H4 (cell line): ENCODE measurements around the gene TRAPPC11. TPM values are rescaled to one million over a fixed set of nuclear protein-coding genes. Genes with fewer than 3 reads are reported as not detected.

ENCODE experiments used
- DNase-seq: peaks from one replicate; pipeline ENCODE4 v3.0.0-alpha.2; 2015; ENCODE audit warnings: low spot score
- total RNA-seq: library from RNA; depleted of rRNA; stranded (reverse); fragments of >200 nt; shearing (Covaris generic); gene quantifications from 2 replicates; pipeline ENCODE4 v1.2.3, GENCODE V29; 2014

The TRAPPC11 gene
- total RNA-seq, 1 experiment from 2014 or later, result 21.3 TPM

DNA sequence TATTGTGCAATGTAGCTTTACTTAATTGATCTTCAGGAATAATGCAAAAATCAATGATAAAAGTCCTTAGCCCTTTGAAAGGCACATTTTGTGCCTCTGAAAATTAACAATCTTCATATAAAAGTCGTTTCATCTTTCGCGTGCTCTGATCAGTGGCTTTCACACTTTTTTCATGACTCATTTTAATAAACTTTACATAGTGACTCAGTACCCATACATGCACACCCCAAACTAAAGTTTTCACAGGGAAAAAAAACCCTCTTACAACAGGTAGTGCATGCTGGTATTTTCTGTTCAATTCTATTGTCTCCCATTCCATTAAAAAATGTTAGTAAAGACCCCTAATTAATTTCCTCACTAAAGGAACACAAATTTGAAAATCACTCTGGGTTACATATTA lies 21.6 kb upstream of the TRAPPC11 start:
- DNase-seq, result no peak

GRCh38 chr4:183638436-183638835 lies 20.7 kb upstream of the TRAPPC11 start:
- DNase-seq, result no peak

- no peak for DNase-seq
These were observed 19.8 kb upstream of the TRAPPC11 start for GRCh38 chr4:183639291-183639690.

DNA sequence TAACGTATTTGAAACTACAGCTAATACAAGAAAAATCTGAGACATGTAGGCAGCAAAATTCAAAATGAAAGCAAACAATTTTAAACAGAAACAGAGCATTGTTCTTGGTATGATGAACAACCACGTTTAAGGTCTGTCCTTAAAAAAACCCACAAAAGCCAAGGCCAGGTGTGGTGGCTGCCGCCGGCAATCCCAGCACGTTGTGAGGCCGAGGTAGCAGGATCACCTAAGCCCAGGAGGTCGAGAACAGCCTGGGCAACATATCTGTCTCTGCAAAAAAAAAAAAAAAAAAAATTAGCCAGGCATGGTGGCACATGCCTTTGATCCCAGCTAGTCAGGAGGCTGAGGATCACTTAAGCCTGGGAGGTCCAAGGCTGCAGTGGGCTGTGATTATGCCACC lies 13.8 kb upstream of the TRAPPC11 start:
- DNase-seq, result no peak

- no peak for DNase-seq
These were observed 1.5 kb upstream of the TRAPPC11 start for GRCh38 chr4:183657564-183657963.

- DNase-seq, result no peak
These were observed 598 bp upstream of the TRAPPC11 start for GRCh38 chr4:183658362-183659028.

DNA sequence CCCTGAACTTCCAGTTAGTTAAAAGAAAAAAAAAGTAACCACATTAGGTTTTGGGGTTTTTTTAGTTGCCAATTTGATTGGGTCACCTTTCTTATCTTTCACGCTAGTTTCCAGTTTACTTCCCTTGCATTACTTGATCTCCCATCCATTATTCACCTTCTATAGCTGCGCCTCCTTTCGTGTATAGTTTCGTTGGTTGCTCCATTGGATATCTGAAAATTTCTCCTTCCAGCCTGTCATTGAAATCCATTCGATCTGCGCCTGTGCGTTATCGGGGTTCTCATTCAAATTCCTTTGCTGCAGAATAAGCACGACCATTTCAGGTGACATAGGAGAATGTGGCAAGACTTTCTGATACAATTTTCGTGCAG lies 764 bp downstream of the TRAPPC11 start:
- DNase-seq, result no peak

GRCh38 chr4:183666088-183666487 lies 7.0 kb downstream of the TRAPPC11 start:
- no peak for DNase-seq

DNA sequence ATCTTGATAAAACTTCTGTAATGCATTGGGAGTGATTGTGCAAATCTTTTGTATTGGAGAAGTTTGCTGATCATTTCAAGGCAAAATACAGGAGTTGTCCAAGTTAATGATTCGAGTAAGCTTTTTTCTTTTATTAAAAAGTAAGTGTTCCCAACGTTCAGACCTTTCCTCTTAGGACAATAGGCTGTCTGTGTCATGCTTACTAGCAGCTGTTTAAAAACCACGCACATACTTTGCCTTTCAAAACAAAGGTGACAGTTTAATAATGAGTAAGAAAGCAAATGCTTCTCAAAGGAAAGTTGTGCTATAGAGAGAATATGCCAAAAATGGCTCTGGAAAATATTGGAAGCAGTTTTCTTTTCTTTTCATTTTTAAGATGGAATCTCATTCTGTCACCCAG lies 11.2 kb downstream of the TRAPPC11 start:
- DNase-seq, result no peak

- DNase-seq, result no peak
These were observed 12.0 kb downstream of the TRAPPC11 start for GRCh38 chr4:183670960-183671555.

- no peak for DNase-seq
These were observed 15.1 kb downstream of the TRAPPC11 start for GRCh38 chr4:183674153-183674552.

DNA sequence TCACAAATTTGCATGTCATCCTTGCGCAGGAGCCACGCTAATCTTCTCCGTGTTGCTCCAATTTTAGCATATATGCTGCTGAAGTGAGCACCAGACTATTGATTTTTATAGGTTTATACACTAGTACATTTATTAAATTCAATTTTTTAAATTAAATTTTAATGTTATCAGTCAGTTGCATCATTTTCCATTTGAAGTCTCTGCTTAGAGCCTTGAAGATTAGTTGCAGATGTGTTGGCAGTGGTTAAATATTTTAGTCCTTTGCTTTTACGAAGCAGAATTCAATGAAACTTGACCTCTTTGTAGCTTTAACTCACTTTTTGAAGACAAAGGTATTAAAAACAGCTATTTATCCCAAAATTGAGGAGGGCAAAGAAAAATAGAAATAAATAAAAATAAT lies 16.5 kb downstream of the TRAPPC11 start:
- no peak for DNase-seq

GRCh38 chr4:183681119-183681518 lies 22.0 kb downstream of the TRAPPC11 start:
- DNase-seq, result no peak

- no peak for DNase-seq
These were observed 27.4 kb downstream of the TRAPPC11 start for GRCh38 chr4:183686461-183686860.

DNA sequence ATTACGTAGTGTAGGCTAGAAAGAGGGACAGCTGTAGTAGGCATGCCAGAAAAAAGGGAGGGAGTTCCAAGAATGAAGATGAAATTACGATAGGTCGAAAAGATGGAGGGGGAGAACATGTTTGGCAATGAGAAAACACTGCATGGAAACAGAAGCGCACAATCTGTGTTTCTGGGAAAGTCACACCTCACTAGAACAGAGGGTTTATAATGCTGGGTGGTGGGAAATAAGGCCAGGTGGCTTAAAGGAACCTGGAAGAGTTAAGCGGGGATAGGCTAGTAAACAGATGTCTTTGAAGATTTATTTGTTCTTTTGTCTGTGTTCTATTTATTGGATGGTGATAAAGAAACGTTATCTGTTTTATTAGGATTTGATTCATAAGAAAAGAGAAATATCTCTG lies 29.1 kb downstream of the TRAPPC11 start:
- DNase-seq, result no peak

GRCh38 chr4:183691006-183691405 lies 31.9 kb downstream of the TRAPPC11 start:
- DNase-seq, result no peak

DNA sequence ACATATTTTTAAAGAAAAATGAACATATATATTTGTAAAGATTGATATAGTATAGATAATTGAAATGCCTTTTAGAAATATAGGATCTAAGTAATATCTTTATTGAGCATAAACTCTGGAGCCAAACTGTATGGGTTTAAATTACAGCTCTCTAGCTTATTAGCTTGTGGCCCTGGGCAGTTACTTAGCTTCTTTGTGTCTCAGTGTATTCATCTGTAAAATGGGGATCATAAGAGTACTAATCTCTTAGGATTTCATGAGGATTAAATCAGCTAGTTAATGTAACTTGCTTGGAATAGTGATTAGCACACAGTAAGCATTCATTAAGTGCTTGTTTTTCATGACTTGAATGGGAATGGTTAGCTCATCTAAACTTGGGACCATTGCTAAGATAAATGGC lies 32.8 kb downstream of the TRAPPC11 start:
- DNase-seq, result no peak

DNA sequence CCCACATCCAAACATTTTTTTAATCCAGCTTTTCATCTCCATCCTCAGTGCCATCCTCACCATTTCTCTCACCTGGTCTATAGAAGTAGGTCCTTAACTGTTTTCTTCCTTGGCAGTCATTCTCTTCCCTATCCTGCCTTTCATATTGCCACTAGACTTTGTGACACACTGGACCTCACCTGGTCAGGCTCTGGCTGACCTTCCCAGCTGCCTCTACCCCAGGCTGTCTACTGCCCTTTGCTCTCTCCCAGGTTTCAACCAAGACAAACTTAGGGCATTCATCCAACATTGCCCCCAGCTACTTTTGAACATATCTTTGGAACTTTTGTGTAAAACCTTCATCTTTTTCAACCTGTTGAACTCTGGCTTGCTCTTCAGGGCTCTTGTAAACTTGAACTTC lies 39.8 kb downstream of the TRAPPC11 start:
- DNase-seq, result no peak

DNA sequence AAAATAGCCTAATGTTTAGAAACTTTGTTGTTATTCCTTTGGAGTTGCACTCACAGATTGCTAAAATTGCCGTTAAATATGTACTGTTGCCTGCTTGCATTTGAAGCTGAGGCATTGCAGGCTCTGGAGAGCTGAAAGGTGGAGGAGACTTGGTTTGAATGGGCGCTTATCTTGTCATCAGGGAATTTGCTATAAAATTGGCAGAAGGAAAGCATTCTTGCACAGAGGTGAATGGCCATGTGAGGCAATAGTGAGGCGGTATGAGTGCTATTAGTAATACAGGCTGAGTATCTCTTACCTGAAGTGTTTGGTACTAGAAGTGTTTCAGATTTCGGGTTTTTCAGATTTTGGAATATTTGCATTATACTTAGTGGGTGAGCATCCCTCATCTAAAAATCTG lies 41.3 kb downstream of the TRAPPC11 start:
- no peak for DNase-seq

DNA sequence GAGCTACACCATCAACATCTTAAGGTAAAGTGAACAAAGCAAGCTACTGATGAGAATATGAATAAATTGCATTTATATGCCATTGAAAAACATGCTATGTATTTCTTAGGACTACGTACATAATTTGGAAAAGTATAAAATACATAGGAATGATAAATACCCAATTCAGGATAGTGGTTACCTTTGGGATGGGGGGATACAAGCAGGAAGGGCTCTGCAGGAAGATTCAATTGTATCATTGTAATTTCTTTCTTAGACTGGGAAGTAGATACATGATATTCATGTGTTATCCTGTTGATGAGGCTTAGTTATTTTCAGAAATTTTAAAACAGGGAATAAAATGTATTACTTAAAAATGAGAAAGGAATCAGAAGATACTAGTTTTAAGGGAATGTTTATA lies 43.4 kb downstream of the TRAPPC11 start:
- no peak for DNase-seq

GRCh38 chr4:183714626-183715025 lies 55.5 kb downstream of the TRAPPC11 start:
- no peak for DNase-seq

DNA sequence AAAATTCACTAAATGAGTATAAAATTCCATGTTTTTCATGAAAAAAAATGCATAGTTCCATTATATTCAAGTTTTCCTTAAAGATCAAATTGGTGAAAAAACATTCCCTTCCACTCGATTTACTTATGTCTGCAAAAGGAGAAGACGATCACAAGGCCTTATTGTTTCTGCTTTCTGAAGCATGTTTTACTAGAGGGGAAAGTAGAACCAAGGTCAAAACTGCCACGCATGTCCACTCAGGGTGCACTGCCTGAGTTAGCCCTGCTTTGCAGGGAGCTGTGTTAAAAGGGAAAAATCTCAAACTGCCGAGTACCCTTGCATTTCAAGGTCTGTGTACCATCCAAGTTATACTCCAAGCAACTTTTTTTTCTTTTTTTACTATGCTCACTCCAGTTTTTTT lies 57.2 kb downstream of the TRAPPC11 start:
- DNase-seq, result no peak

DNA sequence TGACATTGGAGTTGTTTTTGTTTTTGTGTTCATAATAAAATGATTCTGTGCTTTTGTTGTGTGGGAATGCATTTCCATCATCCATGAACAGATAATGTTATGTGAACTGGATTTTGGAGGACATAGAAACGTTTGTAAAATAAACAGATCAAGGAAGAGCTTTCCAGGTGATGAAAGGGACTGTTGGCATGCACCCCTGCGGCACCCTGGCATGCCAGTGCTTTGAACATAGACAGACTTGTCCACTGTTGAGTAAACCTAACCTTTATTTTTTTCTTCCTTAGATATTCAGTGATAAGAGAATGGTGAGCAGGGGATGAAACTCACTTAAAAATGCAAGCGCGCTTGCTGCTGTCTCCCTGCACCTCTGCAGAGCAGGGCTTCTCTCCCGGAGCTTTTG lies 59.8 kb downstream of the TRAPPC11 start:
- DNase-seq, result no peak
